Neural progenitor cell (in vitro differentiated cells): ENCODE data around the gene CEMIP2. TPM values are rescaled to one million over a fixed set of nuclear protein-coding genes. Genes with fewer than 3 reads are reported as not detected.

Source experiments
- DNase-seq: peaks from one replicate; pipeline ENCODE4 v3.0.0-alpha.2; 2016; ENCODE audit warnings: low spot score
- H2AFZ ChIP-seq: fragments of 200-600 bp; sonication (generic); replicated peaks from 2 replicates; pipeline ENCODE4 v1.6.1; 2016; ENCODE audit warnings: antibody characterized with exemption
- H3F3A ChIP-seq: fragments of 200-600 bp; sonication (generic); 2 replicates; pipeline ENCODE4 v1.6.1; 2016; ENCODE audit warnings: antibody characterized with exemption, low read depth
- H3K27ac ChIP-seq: fragments of 200-600 bp; sonication (generic); 2 replicates; pipeline ENCODE4 v1.5.1; 2016; ENCODE audit warnings: mild to moderate bottlenecking
- H3K27me3 ChIP-seq: fragments of 200-600 bp; sonication (generic); 2 replicates; pipeline ENCODE4 v1.6.1; 2016; ENCODE audit warnings: mild to moderate bottlenecking, moderate library complexity
- H3K36me3 ChIP-seq: fragments of 200-600 bp; sonication (generic); 2 replicates; pipeline ENCODE4 v1.5.1; 2016
- H3K4me1 ChIP-seq: fragments of 200-600 bp; sonication (generic); 2 replicates; pipeline ENCODE4 v1.6.1; 2016; ENCODE audit warnings: mixed run types
- H3K4me2 ChIP-seq: fragments of 200-600 bp; sonication (generic); 2 replicates; pipeline ENCODE4 v1.6.1; 2016
- H3K4me3 ChIP-seq: fragments of 200-600 bp; sonication (generic); 2 replicates; pipeline ENCODE4 v1.5.1; 2016
- H3K79me2 ChIP-seq: fragments of 200-600 bp; sonication (generic); 2 replicates; pipeline ENCODE4 v1.6.1; 2016; ENCODE audit warnings: low read depth
- H3K9ac ChIP-seq: fragments of 200-600 bp; sonication (generic); 2 replicates; pipeline ENCODE4 v1.6.1; 2016
- H3K9me3 ChIP-seq: fragments of 200-600 bp; sonication (generic); 2 replicates; pipeline ENCODE4 v1.5.1; 2016; ENCODE audit warnings: low read depth
- H4K20me1 ChIP-seq: fragments of 200-600 bp; sonication (generic); 2 replicates; pipeline ENCODE4 v1.6.1; 2016; ENCODE audit warnings: low read depth
- H3K27ac Mint-ChIP-seq: 3 replicates; pipeline ENCODE4 v1.8.0; 2021; ENCODE audit warnings: mixed read lengths
- H3K27me3 Mint-ChIP-seq: 2 replicates; pipeline ENCODE4 v1.8.0; 2022; ENCODE audit warnings: low read depth, mild to moderate bottlenecking, inconsistent platforms, moderate library complexity, mixed read lengths; ENCODE audit not compliant: insufficient read depth
- H3K36me3 Mint-ChIP-seq: 3 replicates; pipeline ENCODE4 v1.8.0; 2021; ENCODE audit warnings: mixed read lengths
- H3K4me1 Mint-ChIP-seq: 3 replicates; pipeline ENCODE4 v1.8.0; 2021; ENCODE audit warnings: mixed read lengths
- H3K4me3 Mint-ChIP-seq: 3 replicates; pipeline ENCODE4 v1.8.0; 2021; ENCODE audit warnings: mild to moderate bottlenecking, moderate library complexity, mixed read lengths
- H3K9me3 Mint-ChIP-seq: 3 replicates; pipeline ENCODE4 v1.8.0; 2020; ENCODE audit warnings: mixed read lengths
- CTCF ChIP-seq: fragments of 200-600 bp; sonication (generic); IDR thresholded peaks from 2 replicates; pipeline ENCODE4 v1.5.1; 2017; ENCODE audit warnings: antibody characterized with exemption, mild to moderate bottlenecking
- EZH2 ChIP-seq: fragments of 200-600 bp; sonication (generic); IDR thresholded peaks from 2 replicates; pipeline ENCODE4 v1.6.1; 2017; ENCODE audit warnings: antibody characterized with exemption, mild to moderate bottlenecking, moderate library complexity
- EZH2phosphoT487 ChIP-seq: fragments of 200-600 bp; sonication (generic); IDR thresholded peaks from 2 replicates; pipeline ENCODE4 v1.6.1; 2017; ENCODE audit warnings: antibody characterized with exemption
- total RNA-seq: library from RNA; depleted of rRNA; stranded (reverse); fragments of >200 nt; gene quantifications from 2 replicates; pipeline ENCODE4 v1.2.3, GENCODE V29; 2015; ENCODE audit warnings: low replicate concordance

CEMIP2 gene
- total RNA-seq, 1 donor from 2014 or later: 218 TPM

GRCh38 chr9:71690689-71691435 is 77.5 kb downstream of the CEMIP2 start:
- Mint-ChIP-seq H3K27me3 (peaks cover 6% of the 10 kb centered on the region), H3K9me3 (no peaks in the 10 kb centered on the region), H3K4me1 (peaks cover 3% of the 10 kb centered on the region), H3K4me3 (no peak overlapping the region), H3K27ac (no peak overlapping the region), H3K36me3 (peaks cover 50% of the 10 kb centered on the region)
- peaks cover 34% of the 10 kb centered on the region for H3K36me3 ChIP-seq
- H3K9me3 ChIP-seq: no peaks in the 10 kb centered on the region
- TF ChIP-seq EZH2phosphoT487: no peak
- no peak for TF ChIP-seq CTCF
- no peak for TF ChIP-seq EZH2
- H3K27me3 ChIP-seq: no peaks in the 10 kb centered on the region
- H4K20me1 ChIP-seq: peaks cover 14% of the 10 kb centered on the region
- no peak overlapping the region for H2AFZ ChIP-seq
- no peak for DNase-seq
- peaks cover 21% of the 10 kb centered on the region for H3K79me2 ChIP-seq
- H3K9ac ChIP-seq: no peak overlapping the region
- H3K27ac ChIP-seq: no peak overlapping the region
- no peaks in the 10 kb centered on the region for H3K4me1 ChIP-seq
- no peak overlapping the region for H3K4me2 ChIP-seq
- H3F3A ChIP-seq: peaks cover 41% of the 10 kb centered on the region
- H3K4me3 ChIP-seq: no peak overlapping the region

GRCh38 chr9:71690063-71690688 is 78.1 kb downstream of the CEMIP2 start:
- H3K36me3 ChIP-seq: peaks cover 27% of the 10 kb centered on the region
- H3K9ac ChIP-seq: no peak overlapping the region
- peaks cover 6% of the 10 kb centered on the region for H3K27me3 Mint-ChIP-seq
- no peaks in the 10 kb centered on the region for H3K4me1 ChIP-seq
- peaks cover 21% of the 10 kb centered on the region for H4K20me1 ChIP-seq
- no peak overlapping the region for H3K27ac ChIP-seq
- TF ChIP-seq CTCF (no peak), EZH2 (no peak), EZH2phosphoT487 (no peak)
- no peaks in the 10 kb centered on the region for H3K9me3 ChIP-seq
- no peak overlapping the region for H3K27ac Mint-ChIP-seq
- no peaks in the 10 kb centered on the region for H3K9me3 Mint-ChIP-seq
- peaks cover 21% of the 10 kb centered on the region for H3K79me2 ChIP-seq
- H3K36me3 Mint-ChIP-seq: peaks cover 52% of the 10 kb centered on the region
- H2AFZ ChIP-seq: no peak overlapping the region
- no peak overlapping the region for H3K4me3 ChIP-seq
- peaks cover 9% of the 10 kb centered on the region for H3K4me1 Mint-ChIP-seq
- H3K27me3 ChIP-seq: no peaks in the 10 kb centered on the region
- H3K4me3 Mint-ChIP-seq: no peak overlapping the region
- H3K4me2 ChIP-seq: no peak overlapping the region
- peaks cover 46% of the 10 kb centered on the region for H3F3A ChIP-seq
- no peak for DNase-seq

GRCh38 chr9:71687676-71688075 is 80.6 kb downstream of the CEMIP2 start:
- Mint-ChIP-seq H3K27ac (no peak overlapping the region), H3K27me3 (no peaks in the 10 kb centered on the region), H3K4me1 (peaks cover 29% of the 10 kb centered on the region), H3K4me3 (no peak overlapping the region), H3K36me3 (peaks cover 55% of the 10 kb centered on the region), H3K9me3 (no peaks in the 10 kb centered on the region)
- Histone ChIP-seq H3K4me2 (no peak overlapping the region), H3F3A (peaks cover 59% of the 10 kb centered on the region), H3K79me2 (peaks cover 21% of the 10 kb centered on the region), H3K27ac (no peak overlapping the region), H3K9me3 (no peaks in the 10 kb centered on the region), H4K20me1 (peaks cover 39% of the 10 kb centered on the region), H3K9ac (no peak overlapping the region), H3K4me3 (no peak overlapping the region), H3K27me3 (no peaks in the 10 kb centered on the region), H3K4me1 (peaks cover 15% of the 10 kb centered on the region), H3K36me3 (peaks cover 14% of the 10 kb centered on the region), H2AFZ (no peak overlapping the region)
- TF ChIP-seq EZH2phosphoT487 (no peak), EZH2 (no peak), CTCF (no peak)
- no peak for DNase-seq
